HFFc6 (cell line): Measurements from ENCODE around the gene CCDC74B. TPM values are rescaled to one million over a fixed set of nuclear protein-coding genes. Genes with fewer than 3 reads are reported as not detected.
"Not testable (repeated sequence)": the region's sequence is repeated elsewhere in the genome, so short reads cannot be mapped to it uniquely, and the experiment has no call there.

ENCODE experiments used
- DNase-seq: peaks from one replicate; pipeline ENCODE4 v3.0.0-alpha.2; 2018
- H3K27ac Mint-ChIP-seq: 2 replicates; pipeline ENCODE4 v1.8.0; 2020; ENCODE audit warnings: mild to moderate bottlenecking, mixed read lengths
- H3K27me3 Mint-ChIP-seq: 2 replicates; pipeline ENCODE4 v1.8.0; 2021; ENCODE audit warnings: mild to moderate bottlenecking, moderate library complexity, mixed read lengths; ENCODE audit not compliant: insufficient read depth
- H3K36me3 Mint-ChIP-seq: 2 replicates; pipeline ENCODE4 v1.8.0; 2021; ENCODE audit warnings: low read depth, mixed read lengths
- H3K4me1 Mint-ChIP-seq: 2 replicates; pipeline ENCODE4 v1.8.0; 2020; ENCODE audit warnings: low read depth, mixed read lengths
- H3K4me3 Mint-ChIP-seq: 2 replicates; pipeline ENCODE4 v1.8.0; 2020; ENCODE audit warnings: mild to moderate bottlenecking, moderate library complexity, mixed read lengths
- H3K9me3 Mint-ChIP-seq: 2 replicates; pipeline ENCODE4 v1.8.0; 2020; ENCODE audit warnings: mild to moderate bottlenecking, mixed read lengths
- CTCF ChIP-seq: fragments of 200-600 bp; sonication (generic); IDR thresholded peaks from 2 replicates; pipeline ENCODE4 v1.5.0; 2021; ENCODE audit warnings: antibody characterized with exemption, mild to moderate bottlenecking
- total RNA-seq, 6 experiments: library from RNA; stranded (reverse); fragmentation: NEBNext Ultra II Directional; extraction: Animal tissue kit (Norgen Biotek cat#: 25700); gene quantifications; 2 replicates in 1 of 6; 3 replicates in 5 of 6; pipeline ENCODE4 v1.2.3, GENCODE V29; 2021

CCDC74B gene
- total RNA-seq, 6 experiments from 2014 or later = 3.1 to 6.3 (median 5.0) TPM

- Mint-ChIP-seq H3K27me3 (no peaks in the 10 kb centered on the region), H3K9me3 (no peaks in the 10 kb centered on the region), H3K27ac (no peak overlapping the region), H3K4me3 (no peak overlapping the region), H3K36me3 (peaks cover 13% of the 10 kb centered on the region), H3K4me1 (no peaks in the 10 kb centered on the region)
- DNase-seq = no peak
- no peak for TF ChIP-seq CTCF
Measured at GRCh38 chr2:130165293-130166016, 20.5 kb upstream of the CCDC74B start.

- TF ChIP-seq CTCF = no peak
- no peak for DNase-seq
- H3K27ac Mint-ChIP-seq = no peak overlapping the region
- no peaks in the 10 kb centered on the region for H3K27me3 Mint-ChIP-seq
- no peak overlapping the region for H3K4me3 Mint-ChIP-seq
- no peaks in the 10 kb centered on the region for H3K9me3 Mint-ChIP-seq
- H3K4me1 Mint-ChIP-seq = no peaks in the 10 kb centered on the region
- H3K36me3 Mint-ChIP-seq = peaks cover 13% of the 10 kb centered on the region
Measured at GRCh38 chr2:130162968-130163367, 18.1 kb upstream of the CCDC74B start.

GRCh38 chr2:130162486-130162885 lies 17.6 kb upstream of the CCDC74B start:
- not testable (repeated sequence) for H3K36me3 Mint-ChIP-seq, H3K27ac Mint-ChIP-seq, H3K4me1 Mint-ChIP-seq, H3K9me3 Mint-ChIP-seq, DNase-seq, H3K27me3 Mint-ChIP-seq, H3K4me3 Mint-ChIP-seq

GRCh38 chr2:130160838-130161705 lies 16.2 kb upstream of the CCDC74B start:
- H3K4me1 Mint-ChIP-seq, H3K9me3 Mint-ChIP-seq, H3K27ac Mint-ChIP-seq, H3K4me3 Mint-ChIP-seq, DNase-seq, H3K36me3 Mint-ChIP-seq, H3K27me3 Mint-ChIP-seq: not testable (repeated sequence)

GRCh38 chr2:130160131-130160530 lies 15.2 kb upstream of the CCDC74B start:
- Mint-ChIP-seq H3K27me3 (no peaks in the 10 kb centered on the region), H3K4me3 (no peak overlapping the region), H3K27ac (peak overlapping the region; percentile 29; the same call in 1 of the 2 replicates), H3K9me3 (no peaks in the 10 kb centered on the region), H3K4me1 (no peaks in the 10 kb centered on the region), H3K36me3 (peaks cover 5% of the 10 kb centered on the region; the same call in 1 of the 2 replicates)
- TF ChIP-seq CTCF = no peak
- DNase-seq = no peak

GRCh38 chr2:130159376-130159775 lies 14.5 kb upstream of the CCDC74B start:
- DNase-seq, H3K9me3 Mint-ChIP-seq, H3K4me3 Mint-ChIP-seq, H3K36me3 Mint-ChIP-seq, H3K27ac Mint-ChIP-seq, H3K27me3 Mint-ChIP-seq, H3K4me1 Mint-ChIP-seq: not testable (repeated sequence)

- no peaks in the 10 kb centered on the region for H3K9me3 Mint-ChIP-seq
- no peak for TF ChIP-seq CTCF
- DNase-seq = no peak
- H3K4me3 Mint-ChIP-seq = no peak overlapping the region
- H3K36me3 Mint-ChIP-seq = no peaks in the 10 kb centered on the region
- no peaks in the 10 kb centered on the region for H3K4me1 Mint-ChIP-seq
- H3K27me3 Mint-ChIP-seq = no peaks in the 10 kb centered on the region
- no peak overlapping the region for H3K27ac Mint-ChIP-seq
Measured at GRCh38 chr2:130158631-130159030, 13.7 kb upstream of the CCDC74B start.

GRCh38 chr2:130157825-130158514 lies 13.1 kb upstream of the CCDC74B start:
- DNase-seq, H3K4me1 Mint-ChIP-seq, H3K9me3 Mint-ChIP-seq, H3K27ac Mint-ChIP-seq, H3K36me3 Mint-ChIP-seq, H3K27me3 Mint-ChIP-seq, H3K4me3 Mint-ChIP-seq: not testable (repeated sequence)

- not testable (repeated sequence) for H3K9me3 Mint-ChIP-seq, H3K27me3 Mint-ChIP-seq, H3K27ac Mint-ChIP-seq, H3K4me1 Mint-ChIP-seq, H3K4me3 Mint-ChIP-seq, DNase-seq, H3K36me3 Mint-ChIP-seq
Measured at GRCh38 chr2:130157354-130157753, 12.4 kb upstream of the CCDC74B start.
